Panc1 (cell line): ENCODE measurements around the gene FGF14. TPM values are rescaled to one million over a fixed set of nuclear protein-coding genes. Genes with fewer than 3 reads are reported as not detected.

Source experiments
- ATAC-seq: fragments of 200-7000 bp; cut with Tn5 transposase; 2 replicates; pipeline ENCODE4 v1.9.1; 2020; ENCODE audit warnings: mild to moderate bottlenecking, moderate library complexity
- BruUV-seq: library from RNA; stranded (reverse); fragments of 400-500 nt; replicated peaks from 2 replicates; lab custom pipeline; 2021; lab: Mats Ljungman, UMichigan
- CTCF ChIA-PET: fragments of 300-600 bp; sonication (Branson Sonifier 250); formaldehyde crosslinking; loops from one replicate; lab custom pipeline; 2022; ENCODE audit warnings: antibody characterized with exemption; lab: Charles Lee
- POLR2A ChIA-PET: fragments of 300-600 bp; sonication (Branson Sonifier 250); formaldehyde crosslinking; loops from one replicate; lab custom pipeline; 2022; ENCODE audit warnings: antibody characterized with exemption; lab: Charles Lee
- DNase-seq: peaks from one replicate; pipeline ENCODE4 v3.0.0-alpha.2; 2010; ENCODE audit warnings: low read depth, low spot score
- H3K27ac ChIP-seq: 2 replicates; pipeline ENCODE4 v1.5.1; 2011; ENCODE audit warnings: mild to moderate bottlenecking, low read length, inconsistent platforms
- H3K27me3 ChIP-seq: fragments of 200-500 bp; sonication (Bioruptor generic); 2 replicates; pipeline ENCODE4 v1.6.0; 2014; ENCODE audit warnings: low read length, inconsistent platforms; ENCODE audit not compliant: control insufficient read depth, insufficient read depth
- H3K36me3 ChIP-seq: fragments of 200-500 bp; sonication (Bioruptor generic); 2 replicates; pipeline ENCODE4 v1.5.1; 2014; ENCODE audit warnings: inconsistent platforms, mild to moderate bottlenecking, low read length, moderate library complexity; ENCODE audit not compliant: control insufficient read depth, insufficient read depth
- H3K4me1 ChIP-seq: 2 replicates; pipeline ENCODE4 v1.5.1; 2011; ENCODE audit warnings: inconsistent platforms, mild to moderate bottlenecking, low read length, moderate library complexity; ENCODE audit not compliant: control insufficient read depth, insufficient read depth
- H3K4me3 ChIP-seq, 2 experiments: 2 replicates each; pipeline ENCODE4 v1.5.1; 2011 to 2012; ENCODE audit warnings: low read depth in 2 of 2, low read length in 2 of 2, mild to moderate bottlenecking in 2 of 2, inconsistent platforms in 1 of 2, moderate library complexity in 1 of 2
- H3K9me3 ChIP-seq: fragments of 200-500 bp; sonication (Bioruptor generic); 2 replicates; pipeline ENCODE4 v1.5.1; 2014; ENCODE audit warnings: low read depth, mild to moderate bottlenecking, inconsistent platforms, low read length, moderate library complexity; ENCODE audit not compliant: control insufficient read depth, insufficient read depth
- CTCF ChIP-seq: fragments of 450-650 bp; IDR thresholded peaks from 2 replicates; pipeline ENCODE4 v1.5.1; 2017; ENCODE audit warnings: mild to moderate bottlenecking
- POLR2AphosphoS5 ChIP-seq: IDR thresholded peaks from 2 replicates; pipeline ENCODE4 v1.6.1; 2012; ENCODE audit warnings: mild to moderate bottlenecking, low read depth, low read length, moderate library complexity
- REST ChIP-seq, 2 experiments: IDR thresholded peaks; 2 replicates each; pipeline ENCODE4 v1.6.1; 2011 to 2012; ENCODE audit warnings: low read depth in 2 of 2, control low read depth in 1 of 2, low read length in 1 of 2, mild to moderate bottlenecking in 1 of 2, moderate library complexity in 1 of 2; ENCODE audit not compliant: insufficient read depth in 1 of 2
- SIN3A ChIP-seq: IDR thresholded peaks from 2 replicates; pipeline ENCODE4 v1.6.1; 2012; ENCODE audit warnings: low read depth, mild to moderate bottlenecking, low read length, moderate library complexity, borderline replicate concordance; ENCODE audit not compliant: insufficient read depth
- TCF7L2 ChIP-seq: IDR thresholded peaks from 2 replicates; pipeline ENCODE4 v1.6.1; 2011; ENCODE audit warnings: mild to moderate bottlenecking, low read depth, low read length, inconsistent platforms
- in situ Hi-C: cut with HindIII; loops from 2 replicates; pipeline ENCODE4 v1.10.0; 2016; ENCODE audit warnings: low sequenced_read_pairs, low pct_unique_long_range_greater_than_20kb
- intact Hi-C: fragments of 100-400 bp; cut with micrococcal nuclease; formaldehyde crosslinking; loops from one replicate; pipeline ENCODE4 v1.10.0; 2022; ENCODE audit not compliant: unreplicated experiment
- total RNA-seq: library from RNA; stranded (reverse); gene quantifications from one replicate; pipeline ENCODE4 v1.2.1, GENCODE V29; 2021; ENCODE audit not compliant: unreplicated experiment

FGF14 gene
- total RNA-seq, 1 experiment from 2014 or later, result 0.03 TPM

GRCh38 chr13:102190930-102191329 lies 210.9 kb downstream of the FGF14 start:
- ATAC-seq, result no peak
- POLR2A ChIA-PET, result no interaction called here
- no peak overlapping the region for H3K27ac ChIP-seq
- H3K36me3 ChIP-seq, result no peaks in the 10 kb centered on the region
- in situ Hi-C loops, result no loop called here
- H3K4me3 ChIP-seq, result no peak overlapping the region
- BruUV-seq, result no TSS peak
- H3K9me3 ChIP-seq, result no peaks in the 10 kb centered on the region
- CTCF ChIA-PET, result no interaction called here
- no peaks in the 10 kb centered on the region for H3K27me3 ChIP-seq
- H3K4me1 ChIP-seq, result no peaks in the 10 kb centered on the region
- no peak for DNase-seq
- TF ChIP-seq POLR2AphosphoS5 (no peak), TCF7L2 (no peak), CTCF (no peak), SIN3A (no peak), REST (IDR thresholded peaks at IDR 0.05; ENCODE audit: insufficient read depth in 1 of 2, low read depth in 2 of 2, low read length in 1 of 2) (no peak)
- intact Hi-C loops, result loop anchor here (10.0 kb wide), 1 partner anchor 364 kb away; no protein-coding TSS in a partner anchor

GRCh38 chr13:102187313-102187712 lies 214.5 kb downstream of the FGF14 start:
- Histone ChIP-seq H3K4me1 (no peaks in the 10 kb centered on the region), H3K9me3 (no peaks in the 10 kb centered on the region), H3K27me3 (no peaks in the 10 kb centered on the region), H3K36me3 (no peaks in the 10 kb centered on the region), H3K4me3 (no peak overlapping the region), H3K27ac (no peak overlapping the region)
- in situ Hi-C loops, result no loop called here
- ChIA-PET CTCF (no interaction called here), POLR2A (no interaction called here)
- intact Hi-C loops, result no loop called here
- ATAC-seq (no peak), DNase-seq (no peak)
- BruUV-seq, result no TSS peak
- TF ChIP-seq TCF7L2 (no peak), SIN3A (no peak), CTCF (no peak), POLR2AphosphoS5 (no peak), REST (IDR thresholded peaks at IDR 0.05; ENCODE audit: insufficient read depth in 1 of 2, low read depth in 2 of 2, low read length in 1 of 2) (no peak)
